ENCODE measurements around the gene PRR19. TPM values are rescaled to one million over a fixed set of nuclear protein-coding genes. Genes with fewer than 3 reads are reported as not detected.

PRR19 gene
- total and polyA plus RNA-seq, 4 donors, result 0.27 to 0.43 (median 0.42) TPM; not detected in 1

- TF ChIP-seq ZBTB33 (IDR thresholded peaks at IDR 0.05) (no peak), FOXA2 (IDR thresholded peaks at IDR 0.05) (no peak), TAF1 (conservative IDR thresholded peaks at IDR 0.05) (no peak), HNF4A (conservative IDR thresholded peaks at IDR 0.05) (no peak)
- TF ChIP-seq, protein P1, sequence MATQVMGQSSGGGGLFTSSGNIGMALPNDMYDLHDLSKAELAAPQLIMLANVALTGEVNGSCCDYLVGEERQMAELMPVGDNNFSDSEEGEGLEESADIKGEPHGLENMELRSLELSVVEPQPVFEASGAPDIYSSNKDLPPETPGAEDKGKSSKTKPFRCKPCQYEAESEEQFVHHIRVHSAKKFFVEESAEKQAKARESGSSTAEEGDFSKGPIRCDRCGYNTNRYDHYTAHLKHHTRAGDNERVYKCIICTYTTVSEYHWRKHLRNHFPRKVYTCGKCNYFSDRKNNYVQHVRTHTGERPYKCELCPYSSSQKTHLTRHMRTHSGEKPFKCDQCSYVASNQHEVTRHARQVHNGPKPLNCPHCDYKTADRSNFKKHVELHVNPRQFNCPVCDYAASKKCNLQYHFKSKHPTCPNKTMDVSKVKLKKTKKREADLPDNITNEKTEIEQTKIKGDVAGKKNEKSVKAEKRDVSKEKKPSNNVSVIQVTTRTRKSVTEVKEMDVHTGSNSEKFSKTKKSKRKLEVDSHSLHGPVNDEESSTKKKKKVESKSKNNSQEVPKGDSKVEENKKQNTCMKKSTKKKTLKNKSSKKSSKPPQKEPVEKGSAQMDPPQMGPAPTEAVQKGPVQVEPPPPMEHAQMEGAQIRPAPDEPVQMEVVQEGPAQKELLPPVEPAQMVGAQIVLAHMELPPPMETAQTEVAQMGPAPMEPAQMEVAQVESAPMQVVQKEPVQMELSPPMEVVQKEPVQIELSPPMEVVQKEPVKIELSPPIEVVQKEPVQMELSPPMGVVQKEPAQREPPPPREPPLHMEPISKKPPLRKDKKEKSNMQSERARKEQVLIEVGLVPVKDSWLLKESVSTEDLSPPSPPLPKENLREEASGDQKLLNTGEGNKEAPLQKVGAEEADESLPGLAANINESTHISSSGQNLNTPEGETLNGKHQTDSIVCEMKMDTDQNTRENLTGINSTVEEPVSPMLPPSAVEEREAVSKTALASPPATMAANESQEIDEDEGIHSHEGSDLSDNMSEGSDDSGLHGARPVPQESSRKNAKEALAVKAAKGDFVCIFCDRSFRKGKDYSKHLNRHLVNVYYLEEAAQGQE (IDR thresholded peaks at IDR 0.05), result no peak
These were observed 21.8 kb upstream of the PRR19 start (continued) for GRCh38 chr19:42279902-42280814.

GRCh38 chr19:42280815-42281145 lies 21.2 kb upstream of the PRR19 start:
- Histone ChIP-seq H3K9ac (ENCODE audit: low read depth in 1 of 2, low read length in 2 of 2) (no peak overlapping the region), H3K36me3 (ENCODE audit: control insufficient read depth in 4 of 4, insufficient read depth in 3 of 4, low read depth in 1 of 4, low read length in 3 of 4) (peaks cover 0 to 3% (median 0%) of the 10 kb centered on the region in 4 donors), H3K9me3 (ENCODE audit: control insufficient read depth in 4 of 4, low read length in 3 of 4) (no peaks in the 10 kb centered on the region), H3K4me3 (ENCODE audit: low read depth in 1 of 3, low read length in 3 of 3) (peak overlapping the region in 2 of 3 donors; percentile 74 to 76), H3K4me1 (ENCODE audit: control insufficient read depth in 4 of 4, insufficient read depth in 4 of 4, low read length in 3 of 4) (peaks cover 18 to 72% (median 52%) of the 10 kb centered on the region in 4 donors), H3K27me3 (ENCODE audit: control insufficient read depth in 4 of 4, insufficient read depth in 4 of 4, low read length in 3 of 4) (no peaks in the 10 kb centered on the region), H3K27ac (ENCODE audit: low read depth in 1 of 2, low read length in 2 of 2) (peak overlapping the region; percentile 61 to 87)
- no peak for TF ChIP-seq SP1 (IDR thresholded peaks at IDR 0.05)
- TF ChIP-seq EGR1 (IDR thresholded peaks at IDR 0.05; ENCODE audit: low read depth in 2 of 2), result no peak
- no peak for TF ChIP-seq ATF3 (IDR thresholded peaks at IDR 0.05)
- TF ChIP-seq HNF4G (IDR thresholded peaks at IDR 0.05), result no peak
- TF ChIP-seq FOXA2 (IDR thresholded peaks at IDR 0.05), result no peak
- no peak for TF ChIP-seq NR2F2 (IDR thresholded peaks at IDR 0.05)
- no peak for TF ChIP-seq FOXA1 (IDR thresholded peaks at IDR 0.05)
- no peak for TF ChIP-seq YY1 (IDR thresholded peaks at IDR 0.05)
- no peak for TF ChIP-seq HNF4A (conservative IDR thresholded peaks at IDR 0.05)
- no peak for TF ChIP-seq JUND (IDR thresholded peaks at IDR 0.05)
- TF ChIP-seq, protein P1 (IDR thresholded peaks at IDR 0.05), result no peak
- TF ChIP-seq GABPA (IDR thresholded peaks at IDR 0.05 in 1 of 2, conservative IDR thresholded peaks at IDR 0.05 in 1 of 2), result no peak
- no peak for TF ChIP-seq ZBTB33 (IDR thresholded peaks at IDR 0.05)
- TF ChIP-seq CTCF (IDR thresholded peaks at IDR 0.05; ENCODE audit: low read depth, low read length, missing input control), result no peak
- no peak for TF ChIP-seq RAD21 (IDR thresholded peaks at IDR 0.05)
- TF ChIP-seq TAF1 (conservative IDR thresholded peaks at IDR 0.05), result no peak
- TF ChIP-seq, protein P2, sequence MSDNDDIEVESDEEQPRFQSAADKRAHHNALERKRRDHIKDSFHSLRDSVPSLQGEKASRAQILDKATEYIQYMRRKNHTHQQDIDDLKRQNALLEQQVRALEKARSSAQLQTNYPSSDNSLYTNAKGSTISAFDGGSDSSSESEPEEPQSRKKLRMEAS (IDR thresholded peaks at IDR 0.05), result no peak
- no peak for TF ChIP-seq RXRA (IDR thresholded peaks at IDR 0.05)
- WGBS, result 13% methylated on average over 20 of the region's 20 CpGs
- DNase-seq (ENCODE audit: low spot score), result no peak
